Activated B cell treated with CpG ODN at 0.5 μM for 24 hours (primary cell): Measurements from ENCODE around the gene CCDC124. TPM values are rescaled to one million over a fixed set of nuclear protein-coding genes. Genes with fewer than 3 reads are reported as not detected.

Experiments
- ATAC-seq: fragments of 200-7000 bp; cut with Tn5 transposase; one replicate; pipeline ENCODE4 v1.10.0; 2021; ENCODE audit warnings: low read depth, mild to moderate bottlenecking, moderate library complexity
- CTCF ChIA-PET: fragments of 350-600 bp; sonication (Branson Sonifier 250); formaldehyde crosslinking; loops from one replicate; lab custom pipeline; 2021; ENCODE audit warnings: antibody characterized with exemption; lab: Charles Lee
- POLR2A ChIA-PET: fragments of 350-600 bp; sonication (Branson Sonifier 250); formaldehyde crosslinking; loops from one replicate; lab custom pipeline; 2021; ENCODE audit warnings: antibody characterized with exemption; lab: Charles Lee
- DNase-seq: peaks from one replicate; pipeline ENCODE4 v3.0.0; 2022
- H3K27ac Mint-ChIP-seq: one replicate; pipeline ENCODE4 v1.8.0; 2020; ENCODE audit warnings: mixed read lengths
- H3K27me3 Mint-ChIP-seq: one replicate; pipeline ENCODE4 v1.8.0; 2021; ENCODE audit warnings: mixed read lengths
- H3K36me3 Mint-ChIP-seq: one replicate; pipeline ENCODE4 v1.8.0; 2021; ENCODE audit warnings: low read depth, mixed read lengths
- H3K4me1 Mint-ChIP-seq: one replicate; pipeline ENCODE4 v1.8.0; 2021; ENCODE audit warnings: mixed read lengths
- H3K4me3 Mint-ChIP-seq: one replicate; pipeline ENCODE4 v1.8.0; 2020; ENCODE audit warnings: mild to moderate bottlenecking, mixed read lengths
- H3K9me3 Mint-ChIP-seq: one replicate; pipeline ENCODE4 v1.8.0; 2020; ENCODE audit warnings: mixed read lengths
- CTCF ChIP-seq: fragments of 200-600 bp; IDR thresholded peaks from one replicate; pipeline ENCODE4 v1.8.0; 2022; ENCODE audit warnings: antibody characterized with exemption, mild to moderate bottlenecking
- intact Hi-C: fragments of 100-400 bp; cut with micrococcal nuclease; formaldehyde crosslinking; loops from one replicate; pipeline ENCODE4 v1.15.1; 2024
- total RNA-seq: library from RNA; stranded (reverse); gene quantifications from 2 replicates; pipeline ENCODE4 v1.2.3, GENCODE V29; 2022

Gene CCDC124
- total RNA-seq, 1 donor from 2014 or later, result 49.9 TPM

GRCh38 chr19:17926044-17926443, 6.8 kb upstream of the CCDC124 start:
- ChIA-PET CTCF (no interaction called here), POLR2A (interaction anchor here (0.7 kb wide), 2 partner anchors 64 to 99 kb away, joined by 4 read pairs; no protein-coding TSS in a partner anchor)
- H3K27ac Mint-ChIP-seq, result no peak overlapping the region
- H3K9me3 Mint-ChIP-seq, result no peaks in the 10 kb centered on the region
- TF ChIP-seq CTCF, result no peak
- intact Hi-C loops, result no loop called here
- no peak overlapping the region for H3K4me3 Mint-ChIP-seq
- H3K36me3 Mint-ChIP-seq, result no peaks in the 10 kb centered on the region
- DNase-seq (no peak), ATAC-seq (no peak)
- H3K27me3 Mint-ChIP-seq, result peaks cover 2% of the 10 kb centered on the region
- H3K4me1 Mint-ChIP-seq, result no peaks in the 10 kb centered on the region

GRCh38 chr19:17929056-17929455, 3.8 kb upstream of the CCDC124 start:
- ChIA-PET CTCF (interaction anchor here (0.6 to 1.1 kb wide), 2 partner anchors 12 to 69 kb away, joined by 3 read pairs; partner anchors contain the start of gene RPL18A), POLR2A (interaction anchor here (1.7 kb wide), 1 partner anchor 70 kb away, joined by 9 read pairs; the partner anchor contains the start of gene RPL18A)
- no peak for TF ChIP-seq CTCF
- H3K27me3 Mint-ChIP-seq, result peaks cover 2% of the 10 kb centered on the region
- no peak overlapping the region for H3K4me3 Mint-ChIP-seq
- no peaks in the 10 kb centered on the region for H3K9me3 Mint-ChIP-seq
- H3K36me3 Mint-ChIP-seq, result no peaks in the 10 kb centered on the region
- H3K27ac Mint-ChIP-seq, result no peak overlapping the region
- DNase-seq, result no peak
- no peak for ATAC-seq
- intact Hi-C loops, result no loop called here
- peaks cover 23% of the 10 kb centered on the region for H3K4me1 Mint-ChIP-seq

- H3K27ac Mint-ChIP-seq, result peak overlapping the region; percentile 7
- POLR2A ChIA-PET, result interaction anchor here (0.8 to 5.0 kb wide), 15 partner anchors 16 to 324 kb away, joined by 3 to 299 read pairs (median 7); partner anchors contain the start of genes JAK3, RPL18A and SLC5A5
- peak overlapping the region; percentile 88 for H3K4me3 Mint-ChIP-seq
- H3K9me3 Mint-ChIP-seq, result no peaks in the 10 kb centered on the region
- ATAC-seq, result no peak
- peaks cover 2% of the 10 kb centered on the region for H3K27me3 Mint-ChIP-seq
- H3K36me3 Mint-ChIP-seq, result peaks cover 6% of the 10 kb centered on the region
- H3K4me1 Mint-ChIP-seq, result peaks cover 25% of the 10 kb centered on the region
- intact Hi-C loops, result loop anchor here (1.0 to 5.0 kb wide), 6 partner anchors 61 to 479 kb away; partner anchors contain the start of gene RPL18A
- TF ChIP-seq CTCF, result no peak
- no peak for DNase-seq
- CTCF ChIA-PET, result interaction anchor here (0.7 to 4.7 kb wide), 13 partner anchors 16 to 226 kb away, joined by 3 to 201 read pairs (median 5); partner anchors contain the start of genes RPL18A and SLC5A5
These were observed 1.2 kb upstream of the CCDC124 start for GRCh38 chr19:17931532-17932191.

- H3K27ac Mint-ChIP-seq, result peak overlapping the region; percentile 94
- CTCF ChIA-PET, result interaction anchor here (0.7 to 4.7 kb wide), 13 partner anchors 12 to 178 kb away, joined by 3 to 201 read pairs (median 5); partner anchors contain the start of genes RPL18A and SLC5A5
- intact Hi-C loops, result loop anchor here (2.0 to 5.0 kb wide), 4 partner anchors 156 to 481 kb away; no protein-coding TSS in a partner anchor
These were observed 757 bp downstream of the CCDC124 start for GRCh38 chr19:17933414-17934129.

More at GRCh38 chr19:17933414-17934129, 757 bp downstream of the CCDC124 start:
- H3K9me3 Mint-ChIP-seq, result no peaks in the 10 kb centered on the region
- DNase-seq (no peak), ATAC-seq (no peak)
- no peaks in the 10 kb centered on the region for H3K27me3 Mint-ChIP-seq
- POLR2A ChIA-PET, result interaction anchor here (0.6 to 5.0 kb wide), 25 partner anchors 14 to 459 kb away, joined by 3 to 299 read pairs (median 5); partner anchors contain the start of genes JAK3, RPL18A and SLC5A5
- H3K4me3 Mint-ChIP-seq, result peak overlapping the region; percentile 88
- no peak for TF ChIP-seq CTCF
- H3K36me3 Mint-ChIP-seq, result peaks cover 12% of the 10 kb centered on the region
- H3K4me1 Mint-ChIP-seq, result peaks cover 25% of the 10 kb centered on the region
